PFSK-1 (cell line): ENCODE results near the gene SH3YL1.

ENCODE experiments used
- FOXP2 ChIP-seq: optimal IDR thresholded peaks from 2 replicates; pipeline ENCODE3; 2011; ENCODE audit warnings: borderline replicate concordance, control low read depth, inconsistent platforms; ENCODE audit not compliant: insufficient read depth; ENCODE audit errors: extremely low read length, extremely low read depth
- POLR2AphosphoS5 ChIP-seq: IDR thresholded peaks from 2 replicates; pipeline ENCODE4 v1.6.1; 2012; ENCODE audit warnings: low read depth, mild to moderate bottlenecking, control low read depth, low read length, moderate library complexity
- SIN3A ChIP-seq: IDR thresholded peaks from 2 replicates; pipeline ENCODE4 v1.6.1; 2012; ENCODE audit warnings: mild to moderate bottlenecking, low read length, moderate library complexity, borderline replicate concordance; ENCODE audit not compliant: insufficient read depth
- TAF1 ChIP-seq: IDR thresholded peaks from 2 replicates; pipeline ENCODE4 v1.6.1; 2012; ENCODE audit warnings: low read length, control low read depth, borderline replicate concordance; ENCODE audit not compliant: insufficient read depth
- TF ChIP-seq, protein P1 (sequence below), 2 experiments: IDR thresholded peaks; 2 replicates each; pipeline versions ENCODE4 v1.6.1 to v1.8.0; 2011 to 2012; ENCODE audit warnings: low read depth in 2 of 2, low read length in 2 of 2, control low read depth in 1 of 2, inconsistent platforms in 1 of 2, mild to moderate bottlenecking in 1 of 2, moderate library complexity in 1 of 2; ENCODE audit not compliant: insufficient read depth in 1 of 2

Gene SH3YL1

DNA sequence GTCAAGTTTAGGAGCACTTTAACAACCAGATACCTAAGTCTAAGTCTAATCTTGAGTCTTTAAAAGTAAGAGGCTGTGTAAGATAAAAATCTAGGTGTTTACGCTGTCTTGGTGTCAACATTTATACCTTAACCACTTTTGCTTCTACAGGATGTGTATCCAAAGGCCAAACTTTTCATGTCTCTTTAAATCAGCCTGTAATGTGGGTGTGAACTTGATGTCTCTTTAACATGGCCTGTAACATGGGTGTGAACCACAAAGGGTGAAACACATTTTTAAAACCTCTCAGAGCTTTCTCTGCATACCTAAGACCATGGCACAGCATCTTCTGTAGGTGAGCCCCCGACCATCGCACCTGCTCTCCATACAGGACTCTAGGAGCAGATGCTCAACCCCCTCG lies 40.4 kb downstream of the SH3YL1 start:
- TF ChIP-seq TAF1 (no peak), POLR2AphosphoS5 (no peak), SIN3A (no peak)

DNA sequence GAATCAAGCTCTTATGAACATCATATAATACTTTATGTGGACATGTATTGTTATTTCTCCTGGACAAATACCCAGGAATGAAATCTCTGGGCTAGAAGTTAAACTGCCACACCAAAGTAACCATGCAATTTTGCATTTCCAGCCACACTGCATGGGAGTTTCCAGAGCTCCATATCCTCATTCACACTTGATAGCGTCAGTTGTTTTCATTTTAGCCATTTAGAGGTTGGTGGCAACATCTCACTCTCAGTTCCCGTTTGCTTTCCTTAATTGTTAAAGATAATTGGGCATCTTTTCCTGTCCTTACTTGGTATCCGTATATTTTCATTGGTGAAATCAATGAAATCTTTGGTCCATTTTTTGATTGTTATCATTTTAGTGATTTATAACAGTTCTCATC lies 47.8 kb downstream of the SH3YL1 start:
- TF ChIP-seq SIN3A: no peak
- no peak for TF ChIP-seq TAF1
- no peak for TF ChIP-seq POLR2AphosphoS5
- no peak for TF ChIP-seq FOXP2
- TF ChIP-seq, protein P1, sequence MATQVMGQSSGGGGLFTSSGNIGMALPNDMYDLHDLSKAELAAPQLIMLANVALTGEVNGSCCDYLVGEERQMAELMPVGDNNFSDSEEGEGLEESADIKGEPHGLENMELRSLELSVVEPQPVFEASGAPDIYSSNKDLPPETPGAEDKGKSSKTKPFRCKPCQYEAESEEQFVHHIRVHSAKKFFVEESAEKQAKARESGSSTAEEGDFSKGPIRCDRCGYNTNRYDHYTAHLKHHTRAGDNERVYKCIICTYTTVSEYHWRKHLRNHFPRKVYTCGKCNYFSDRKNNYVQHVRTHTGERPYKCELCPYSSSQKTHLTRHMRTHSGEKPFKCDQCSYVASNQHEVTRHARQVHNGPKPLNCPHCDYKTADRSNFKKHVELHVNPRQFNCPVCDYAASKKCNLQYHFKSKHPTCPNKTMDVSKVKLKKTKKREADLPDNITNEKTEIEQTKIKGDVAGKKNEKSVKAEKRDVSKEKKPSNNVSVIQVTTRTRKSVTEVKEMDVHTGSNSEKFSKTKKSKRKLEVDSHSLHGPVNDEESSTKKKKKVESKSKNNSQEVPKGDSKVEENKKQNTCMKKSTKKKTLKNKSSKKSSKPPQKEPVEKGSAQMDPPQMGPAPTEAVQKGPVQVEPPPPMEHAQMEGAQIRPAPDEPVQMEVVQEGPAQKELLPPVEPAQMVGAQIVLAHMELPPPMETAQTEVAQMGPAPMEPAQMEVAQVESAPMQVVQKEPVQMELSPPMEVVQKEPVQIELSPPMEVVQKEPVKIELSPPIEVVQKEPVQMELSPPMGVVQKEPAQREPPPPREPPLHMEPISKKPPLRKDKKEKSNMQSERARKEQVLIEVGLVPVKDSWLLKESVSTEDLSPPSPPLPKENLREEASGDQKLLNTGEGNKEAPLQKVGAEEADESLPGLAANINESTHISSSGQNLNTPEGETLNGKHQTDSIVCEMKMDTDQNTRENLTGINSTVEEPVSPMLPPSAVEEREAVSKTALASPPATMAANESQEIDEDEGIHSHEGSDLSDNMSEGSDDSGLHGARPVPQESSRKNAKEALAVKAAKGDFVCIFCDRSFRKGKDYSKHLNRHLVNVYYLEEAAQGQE (IDR thresholded peaks at IDR 0.05; ENCODE audit: insufficient read depth in 1 of 2, low read depth in 2 of 2, low read length in 2 of 2): no peak

DNA sequence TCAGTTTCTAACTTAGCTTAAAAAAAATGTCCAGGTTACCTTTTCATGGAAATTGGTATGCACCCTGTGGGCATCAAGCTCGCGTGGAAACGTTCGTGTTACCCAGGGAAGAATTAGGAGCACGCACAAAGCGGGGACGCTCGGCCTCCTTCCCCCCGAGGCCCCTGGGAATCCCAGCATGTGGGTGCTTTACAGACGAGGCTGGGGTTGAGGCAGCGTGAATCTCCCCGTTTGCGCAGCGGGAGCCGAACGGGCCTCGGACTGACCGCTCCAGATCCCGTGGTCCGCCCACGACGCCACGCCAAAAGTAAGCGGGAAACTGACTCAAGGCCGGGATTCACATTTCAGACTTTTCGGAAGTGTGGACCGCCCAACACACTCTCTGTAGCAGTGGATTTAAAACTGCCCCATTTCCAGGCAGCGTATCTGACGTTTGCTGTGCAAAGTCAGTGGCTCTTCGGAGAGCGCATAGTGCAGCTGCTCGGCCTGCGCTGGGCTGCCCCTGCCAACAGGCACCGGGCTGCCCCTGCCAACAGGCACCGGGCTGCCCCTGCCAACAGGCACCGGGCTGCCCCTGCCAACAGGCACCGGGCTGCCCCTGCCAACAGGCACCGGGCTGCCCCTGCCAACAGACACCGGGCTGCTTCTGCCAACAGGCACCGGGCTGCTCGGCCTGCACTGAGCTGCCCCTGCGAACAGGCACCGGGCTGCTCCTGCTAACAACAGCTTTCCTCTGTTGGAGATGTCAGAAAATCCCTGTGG lies 49.7 kb downstream of the SH3YL1 start:
- no peak for TF ChIP-seq TAF1
- no peak for TF ChIP-seq POLR2AphosphoS5
- TF ChIP-seq SIN3A: no peak
- TF ChIP-seq, protein P1 (IDR thresholded peaks at IDR 0.05; ENCODE audit: insufficient read depth in 1 of 2, low read depth in 2 of 2, low read length in 2 of 2): no peak
- no peak for TF ChIP-seq FOXP2

GRCh38 chr2:211486-212184 lies 52.2 kb downstream of the SH3YL1 start:
- TF ChIP-seq SIN3A (no peak), POLR2AphosphoS5 (no peak), FOXP2 (no peak), TAF1 (no peak)
- TF ChIP-seq, protein P1 (IDR thresholded peaks at IDR 0.05; ENCODE audit: insufficient read depth in 1 of 2, low read depth in 2 of 2, low read length in 2 of 2): no peak

DNA sequence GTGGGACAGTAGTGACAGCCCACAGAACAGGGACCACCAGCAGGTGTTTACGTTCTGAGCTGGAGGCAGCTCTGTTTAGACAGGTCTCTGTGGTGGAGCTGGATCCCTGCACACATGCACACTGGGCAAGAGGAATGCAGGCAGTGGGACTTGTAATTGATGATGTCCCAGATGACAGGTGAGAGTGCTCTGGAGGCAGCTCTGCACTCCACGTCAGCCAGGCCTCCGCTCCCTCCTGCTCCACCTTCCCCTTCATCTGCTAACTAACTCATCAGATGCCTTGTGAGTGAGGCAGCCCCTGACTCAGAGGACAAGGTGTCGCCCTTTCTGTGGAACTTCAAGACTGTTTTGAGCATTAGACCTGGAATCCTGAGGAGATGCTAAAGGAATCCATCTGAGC lies 53.2 kb downstream of the SH3YL1 start:
- TF ChIP-seq, protein P1 (IDR thresholded peaks at IDR 0.05; ENCODE audit: insufficient read depth in 1 of 2, low read depth in 2 of 2, low read length in 2 of 2): no peak
- TF ChIP-seq FOXP2: no peak
- no peak for TF ChIP-seq POLR2AphosphoS5
- no peak for TF ChIP-seq TAF1
- TF ChIP-seq SIN3A: no peak
